GM20431 (cell line): ENCODE data around the gene NUBPL.

Experiments
- in situ Hi-C: fragments of 300-500 bp; cut with MseI, MboI; formaldehyde crosslinking; loops from one replicate; pipeline ENCODE4 v1.15.0; 2020; ENCODE audit warnings: low sequenced_read_pairs; ENCODE audit not compliant: unreplicated experiment

NUBPL gene

GRCh38 chr14:31895206-31895605, 334.0 kb downstream of the NUBPL start:
- in situ Hi-C loops: loop anchor here (25.0 kb wide), 1 partner anchor 383 kb away; no protein-coding TSS in a partner anchor

- in situ Hi-C loops: loop anchor here (25.0 kb wide), 1 partner anchor 383 kb away; no protein-coding TSS in a partner anchor
These were observed 334.4 kb downstream of the NUBPL start for GRCh38 chr14:31895646-31896045.

GRCh38 chr14:31897581-31898186, 336.5 kb downstream of the NUBPL start:
- in situ Hi-C loops: loop anchor here (25.0 kb wide), 1 partner anchor 385 kb away; no protein-coding TSS in a partner anchor

- in situ Hi-C loops: loop anchor here (25.0 kb wide), 1 partner anchor 387 kb away; no protein-coding TSS in a partner anchor
These were observed 337.8 kb downstream of the NUBPL start for GRCh38 chr14:31898838-31899528.

- in situ Hi-C loops: loop anchor here (25.0 kb wide), 1 partner anchor 360 kb away; no protein-coding TSS in a partner anchor
These were observed 340.8 kb downstream of the NUBPL start for GRCh38 chr14:31902002-31902401.

- in situ Hi-C loops: loop anchor here (25.0 kb wide), 1 partner anchor 359 kb away; no protein-coding TSS in a partner anchor
These were observed 341.9 kb downstream of the NUBPL start for GRCh38 chr14:31902945-31903646.

GRCh38 chr14:31909977-31910376, 348.8 kb downstream of the NUBPL start:
- in situ Hi-C loops: loop anchor here (25.0 kb wide), 1 partner anchor 352 kb away; no protein-coding TSS in a partner anchor
